Stimulated activated naive CD4-positive, alpha-beta T cell treated with Interleukin-2 at 50 U/mL for 16 hours (primary cell): Measurements from ENCODE around the gene OR8B8.
"Not testable (repeated sequence)": the region's sequence is repeated elsewhere in the genome, so short reads cannot be mapped to it uniquely, and the experiment has no call there.

Source experiments
- DNase-seq: peaks from one replicate; lab custom pipeline; 2025; lab: John Stamatoyannopoulos, UW

OR8B8 gene, protein sequence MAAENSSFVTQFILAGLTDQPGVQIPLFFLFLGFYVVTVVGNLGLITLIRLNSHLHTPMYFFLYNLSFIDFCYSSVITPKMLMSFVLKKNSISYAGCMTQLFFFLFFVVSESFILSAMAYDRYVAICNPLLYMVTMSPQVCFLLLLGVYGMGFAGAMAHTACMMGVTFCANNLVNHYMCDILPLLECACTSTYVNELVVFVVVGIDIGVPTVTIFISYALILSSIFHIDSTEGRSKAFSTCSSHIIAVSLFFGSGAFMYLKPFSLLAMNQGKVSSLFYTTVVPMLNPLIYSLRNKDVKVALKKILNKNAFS

DNA sequence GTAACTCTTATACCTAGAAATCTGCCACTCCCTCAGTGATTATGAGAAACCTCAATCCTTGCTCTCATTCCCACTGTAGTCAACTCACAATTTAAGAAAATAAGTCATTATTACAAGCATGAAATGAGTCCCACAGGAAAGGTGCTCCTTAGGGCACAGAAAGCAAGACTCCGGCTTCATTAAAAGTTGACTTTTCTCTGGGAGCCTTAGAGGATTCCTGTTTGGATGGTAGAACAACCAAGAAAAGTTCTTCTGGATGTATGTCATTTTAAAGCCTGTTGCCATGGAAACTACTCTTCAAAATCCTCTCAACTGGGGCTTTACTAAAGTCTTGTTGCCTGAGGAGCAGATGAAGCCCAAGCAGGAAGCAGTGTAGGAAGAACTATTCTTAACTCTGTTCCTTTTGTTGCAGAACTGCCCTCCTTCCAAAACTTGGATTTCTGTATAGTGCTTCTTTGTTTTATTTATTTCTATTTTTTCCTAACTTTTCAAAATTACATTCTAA lies at the start of gene OR8B8:
OR8B8 (minus strand) TSS at position 51 of the 505 bp plus-strand sequence. CDS start 4,611 bp downstream, outside the sequence.
- DNase-seq: no peak

DNA sequence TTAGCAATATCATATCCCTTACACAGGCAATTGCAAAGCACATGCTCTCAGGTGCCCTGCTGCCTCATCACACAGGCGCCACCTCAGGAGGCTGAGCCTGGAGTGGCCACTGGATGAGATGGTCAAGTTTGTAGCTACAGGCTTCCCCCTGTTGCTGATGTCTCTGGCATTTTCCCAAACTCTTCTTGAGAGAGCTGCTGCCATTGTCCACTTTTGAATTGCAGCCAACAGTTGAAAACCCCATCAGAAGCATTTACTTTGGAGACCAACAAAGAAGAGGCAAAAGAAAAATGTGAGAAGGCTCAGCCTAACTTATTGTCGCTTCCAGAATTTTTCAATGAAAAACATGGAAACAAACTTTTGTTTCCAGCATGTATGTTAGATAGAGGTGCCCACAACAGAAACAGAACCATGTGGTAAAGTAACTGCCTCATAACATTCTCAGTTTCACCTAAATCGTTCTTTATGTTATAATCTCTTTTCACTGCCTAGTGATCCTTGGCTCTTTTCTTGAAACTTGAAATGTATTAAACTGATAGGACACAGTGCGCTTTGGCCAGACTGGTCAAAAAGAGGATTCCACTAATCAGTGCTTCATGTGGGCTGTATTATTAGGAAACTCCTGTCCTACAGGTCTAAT lies 47.6 kb upstream of the OR8B8 start:
- no peak for DNase-seq

DNA sequence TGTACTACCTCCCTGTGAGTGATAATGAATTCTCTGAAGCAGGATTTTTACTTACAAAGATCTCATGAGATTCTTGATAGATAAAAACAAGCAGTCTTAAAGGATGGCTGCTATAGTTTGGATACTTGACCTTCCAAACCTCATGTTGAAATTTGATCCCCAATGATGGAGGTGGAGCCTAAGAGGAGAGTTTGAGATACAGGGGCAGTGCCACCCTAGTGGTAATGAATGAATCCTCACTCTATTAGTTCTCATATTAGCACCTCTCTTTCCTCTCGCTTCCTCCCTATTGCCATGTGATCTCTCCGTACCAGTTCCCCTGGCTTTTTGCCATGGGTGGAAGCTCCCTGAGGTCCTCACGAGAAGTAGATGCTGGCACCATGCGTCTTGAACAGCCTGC lies 37.9 kb upstream of the OR8B8 start:
- no peak for DNase-seq

DNA sequence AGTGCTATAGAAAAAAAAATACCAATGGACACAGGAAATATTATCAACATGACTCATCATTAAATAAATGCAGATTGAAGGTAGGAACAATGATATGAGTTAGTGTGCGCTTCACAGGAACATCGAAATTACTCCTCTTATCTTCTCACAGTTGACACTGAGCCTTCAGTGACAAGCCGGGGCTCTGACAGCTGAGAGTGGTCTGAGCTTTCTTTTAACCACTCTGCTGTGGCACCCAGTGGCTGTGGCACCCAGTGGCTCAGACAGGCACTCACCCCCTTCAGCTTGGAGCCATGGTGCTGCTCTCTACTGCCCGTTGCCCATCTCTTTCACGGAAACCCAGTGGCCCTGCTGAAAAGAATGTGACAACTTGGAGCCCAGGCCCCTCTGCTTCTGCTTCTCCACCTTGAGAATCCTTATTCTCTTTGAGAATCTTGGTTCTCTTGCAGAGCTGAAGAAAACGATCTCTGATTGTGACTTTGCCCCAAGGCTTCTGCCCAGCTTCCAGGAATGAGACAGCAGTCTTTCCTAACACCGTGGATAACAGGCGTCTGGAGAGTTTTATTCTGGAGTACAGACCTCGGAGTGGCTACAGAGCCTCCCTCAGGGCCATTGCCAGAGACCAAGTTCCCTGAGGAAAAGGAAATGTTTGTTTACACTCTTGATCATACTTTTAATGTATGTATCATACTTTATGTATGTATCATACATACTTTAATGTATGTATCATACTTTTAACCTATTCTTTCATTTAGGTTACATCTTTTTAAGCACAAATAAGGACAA lies 37.1 kb upstream of the OR8B8 start:
- DNase-seq: no peak

DNA sequence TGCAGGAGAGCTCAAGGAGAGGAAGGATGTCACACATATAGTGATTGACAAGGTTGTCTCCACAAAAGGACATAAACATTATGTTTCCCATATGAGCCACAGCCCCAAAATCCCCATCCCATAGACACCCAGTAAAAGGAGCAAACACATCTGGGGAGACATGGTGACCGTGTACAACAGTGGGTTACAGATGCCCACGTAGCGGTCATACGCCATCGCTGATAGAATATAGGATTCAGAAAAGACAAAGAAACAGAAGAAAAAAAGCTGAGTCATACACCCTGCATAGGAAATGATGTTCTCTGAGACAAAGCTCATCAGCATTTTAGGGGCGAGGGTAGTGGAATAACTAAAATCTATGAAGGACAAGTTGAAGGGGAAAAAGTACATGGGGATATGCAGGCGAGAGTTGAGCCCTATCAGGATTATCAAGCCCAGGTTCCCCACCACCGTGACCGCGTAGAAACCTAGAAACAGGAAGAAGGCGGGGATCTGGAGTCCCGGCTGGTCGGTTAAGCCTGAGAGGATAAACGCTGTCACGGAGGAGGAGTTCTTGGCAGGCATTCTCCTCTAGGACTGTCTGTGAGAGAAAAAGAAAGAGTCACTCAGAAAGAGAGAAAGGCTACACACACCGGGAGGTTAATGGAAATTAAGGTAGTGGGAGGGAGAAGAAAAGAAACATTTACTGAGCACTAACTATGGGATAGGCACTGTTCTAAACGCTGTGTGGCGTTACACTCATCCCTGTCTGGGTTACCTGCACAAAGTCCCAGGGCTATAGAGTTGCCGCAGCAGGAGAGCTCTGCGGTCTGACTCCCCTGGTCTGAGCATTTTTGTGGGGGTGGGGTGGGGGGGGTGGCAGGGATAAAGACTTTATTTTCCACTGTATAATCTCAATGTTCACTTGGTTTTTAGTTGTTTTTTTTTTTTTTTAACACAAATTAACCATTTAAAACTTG lies 36.1 kb upstream of the OR8B8 start:
- DNase-seq: no peak

DNA sequence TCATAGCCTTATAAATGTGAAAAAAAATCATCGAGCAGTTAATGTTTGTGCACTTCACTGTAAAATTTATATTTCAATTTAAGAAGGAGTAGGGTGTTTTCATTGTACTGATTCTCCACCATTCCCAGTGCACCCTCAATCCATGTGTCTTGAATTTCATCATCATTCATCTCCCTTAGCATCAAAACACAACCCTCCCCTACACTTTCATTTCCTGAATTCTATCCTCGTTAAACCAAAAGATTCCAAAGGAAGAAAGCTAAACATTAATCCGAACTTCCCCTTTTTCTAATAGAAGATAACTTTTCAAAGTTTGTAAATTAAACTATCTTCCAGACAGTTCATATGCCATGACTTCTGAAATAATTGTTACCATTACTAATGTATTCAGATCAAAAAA lies 34.1 kb upstream of the OR8B8 start:
- DNase-seq: no peak

DNA sequence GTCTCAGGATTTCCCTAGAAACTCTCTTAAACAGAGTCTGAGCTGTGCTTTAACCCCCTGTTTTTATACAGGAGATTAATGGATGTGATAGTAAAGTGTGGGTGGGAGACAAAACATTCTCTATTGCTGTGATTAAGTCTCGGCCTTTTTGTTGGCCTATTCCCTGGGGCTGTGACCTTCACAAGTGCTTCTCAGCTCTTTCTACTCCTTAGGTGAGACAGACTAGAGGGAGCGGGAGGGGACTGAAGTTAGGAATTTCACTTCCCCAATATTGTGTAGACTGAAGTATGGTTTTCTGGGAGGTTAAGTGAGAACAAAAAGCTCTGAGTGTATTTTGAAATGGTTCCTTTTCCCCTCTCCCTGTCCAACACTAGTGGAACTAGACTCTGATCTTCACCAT lies 29.8 kb upstream of the OR8B8 start:
- DNase-seq: no peak

DNA sequence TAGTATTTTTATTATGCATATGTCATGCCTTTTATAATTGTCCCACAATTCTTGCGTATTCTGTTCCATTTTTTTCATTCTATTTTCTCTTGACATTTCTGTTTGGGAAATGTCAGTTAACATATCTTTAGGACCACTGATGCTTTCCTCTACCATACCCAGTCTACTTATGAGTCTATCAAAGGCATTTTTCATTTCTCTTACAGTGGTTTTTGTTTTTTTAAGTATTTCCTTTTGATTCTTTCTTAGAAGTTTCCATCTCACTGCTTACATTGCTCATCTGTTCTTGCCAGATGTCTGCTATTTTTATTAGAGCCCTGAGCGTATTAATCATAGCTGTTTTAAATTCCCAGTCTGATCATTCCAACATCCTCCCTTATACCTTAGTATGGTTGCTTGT lies 29.3 kb upstream of the OR8B8 start:
- no peak for DNase-seq

DNA sequence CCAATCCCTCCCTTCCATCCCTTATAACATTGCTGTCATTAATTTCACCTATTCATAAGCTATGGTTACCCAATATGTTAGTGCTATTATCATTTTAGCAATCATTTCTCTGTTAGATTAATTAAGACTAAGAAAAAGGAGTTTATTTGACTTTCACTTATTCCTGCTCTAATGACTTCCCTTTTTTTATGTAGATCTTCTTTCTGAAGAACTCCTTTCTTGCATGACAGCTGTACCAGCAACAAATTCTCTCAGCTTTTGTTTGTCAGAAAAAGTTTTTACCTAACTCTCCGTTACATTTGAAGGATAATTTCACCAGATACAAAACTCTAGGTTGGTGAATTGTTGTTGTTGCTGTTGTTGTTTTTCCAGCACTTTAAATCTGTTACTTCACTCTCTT lies 28.6 kb upstream of the OR8B8 start:
- no peak for DNase-seq

DNA sequence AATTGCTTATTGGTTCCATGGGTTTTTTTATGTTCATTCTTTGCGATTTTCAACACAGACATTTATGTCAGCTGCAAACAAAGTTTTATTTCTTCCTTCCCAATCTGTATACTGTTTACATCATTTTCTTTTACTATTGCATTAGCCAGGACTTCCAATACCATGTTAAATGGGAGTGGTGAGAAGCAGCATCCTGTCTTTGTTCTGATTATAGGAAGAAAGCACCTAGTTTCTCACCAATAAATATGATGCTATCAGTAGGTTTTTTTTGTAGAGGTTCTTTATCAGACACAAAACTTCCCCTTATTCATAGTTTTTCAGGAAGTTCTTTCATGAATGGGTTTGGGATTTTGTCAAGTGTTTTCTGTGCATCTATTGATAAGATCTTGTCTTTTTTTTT lies 28.0 kb upstream of the OR8B8 start:
- DNase-seq: no peak

DNA sequence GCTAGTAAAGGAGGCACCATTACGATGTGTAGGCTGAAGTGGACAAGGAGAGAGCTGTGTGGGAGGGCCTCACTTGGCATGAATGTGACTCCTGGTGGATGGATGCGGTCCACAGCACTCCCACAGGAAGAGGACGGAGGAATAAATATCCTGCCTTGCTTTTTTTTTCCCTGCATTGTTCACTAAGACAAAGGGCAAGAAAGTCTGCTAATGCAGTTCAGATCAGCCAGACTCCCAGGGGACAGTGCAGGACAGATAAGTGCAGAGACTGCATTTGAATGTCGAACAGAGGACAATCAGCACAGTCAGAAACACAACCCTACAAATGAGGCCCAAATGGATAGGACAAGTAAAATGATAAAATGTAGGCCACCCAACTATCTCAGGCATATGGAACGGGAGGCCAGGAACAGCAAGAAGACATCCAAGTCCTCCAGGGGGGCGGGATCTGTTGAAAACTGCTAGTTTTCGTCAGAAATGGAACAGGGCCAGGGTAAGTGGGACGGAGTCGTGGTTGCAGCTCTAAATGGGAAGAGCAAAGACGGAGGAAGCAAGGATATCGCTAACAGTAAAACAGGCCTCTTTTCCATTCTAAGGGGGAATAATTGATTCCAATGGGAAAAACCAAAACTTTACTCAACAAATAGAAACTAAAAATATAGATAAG lies 25.2 kb upstream of the OR8B8 start:
- no peak for DNase-seq

DNA sequence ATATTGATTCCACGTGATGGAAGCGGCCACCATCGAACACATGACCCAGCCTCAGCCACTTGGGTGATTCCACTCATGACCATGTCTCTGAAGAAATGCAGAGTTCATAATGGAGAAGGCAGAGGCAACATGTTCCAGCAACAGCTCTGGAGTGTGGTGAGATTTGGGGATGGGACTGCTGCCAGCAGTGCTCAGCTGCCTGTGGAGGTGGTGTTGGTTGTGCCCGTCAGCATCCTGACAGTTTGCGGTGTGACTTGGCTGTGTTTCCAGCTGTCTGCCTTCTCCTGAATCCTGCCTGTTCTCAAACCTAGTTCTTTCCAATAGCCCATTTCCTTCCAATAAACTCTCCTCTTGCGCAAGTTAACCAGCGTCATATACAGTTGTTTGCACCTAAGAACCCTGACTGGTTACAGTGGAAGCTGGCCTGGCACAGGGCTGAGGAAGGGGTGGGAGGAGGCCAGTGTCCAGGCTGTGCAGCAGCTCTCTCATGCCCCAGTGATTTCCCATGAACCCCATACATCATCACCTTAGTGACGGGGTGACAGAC lies 22.0 kb upstream of the OR8B8 start:
- no peak for DNase-seq

DNA sequence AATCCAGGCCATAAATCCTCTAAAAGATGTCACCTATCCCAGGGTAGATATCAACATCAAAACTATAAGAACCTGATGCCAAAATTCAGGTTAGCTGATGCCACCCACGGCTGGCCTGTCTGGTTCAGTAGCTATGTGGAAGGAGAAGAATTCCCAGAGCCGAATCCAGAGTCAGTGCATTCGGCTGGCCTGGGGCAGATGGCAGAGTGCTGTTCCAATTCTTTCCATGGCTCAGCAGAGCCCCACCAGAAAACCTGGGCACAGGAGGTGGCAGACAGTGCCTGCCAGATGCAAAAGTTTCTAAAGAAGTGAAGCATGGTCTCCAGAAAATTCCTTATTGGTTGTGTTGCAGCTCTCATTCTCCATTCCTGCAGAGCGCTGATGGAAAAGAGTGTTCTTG lies 19.9 kb upstream of the OR8B8 start:
- no peak for DNase-seq

DNA sequence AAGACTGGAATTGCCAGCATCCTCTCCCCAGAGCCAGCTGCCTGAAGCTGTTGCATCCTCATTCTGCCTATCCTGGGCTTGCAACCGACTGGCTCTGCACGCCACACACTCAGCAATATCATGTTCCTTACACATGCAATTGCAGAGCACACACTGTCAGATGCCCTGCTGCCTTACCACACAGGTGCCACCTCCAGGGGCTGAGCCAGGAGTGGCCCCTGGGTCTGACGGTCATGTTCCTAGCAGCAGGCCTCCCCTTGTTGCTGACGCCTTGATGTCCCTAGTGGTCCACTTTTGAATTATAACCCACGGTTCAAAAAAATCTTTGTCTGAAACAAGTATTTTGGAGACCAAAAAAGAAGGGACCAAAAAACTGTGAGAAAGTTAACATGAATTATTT lies 18.5 kb upstream of the OR8B8 start:
- DNase-seq: no peak

DNA sequence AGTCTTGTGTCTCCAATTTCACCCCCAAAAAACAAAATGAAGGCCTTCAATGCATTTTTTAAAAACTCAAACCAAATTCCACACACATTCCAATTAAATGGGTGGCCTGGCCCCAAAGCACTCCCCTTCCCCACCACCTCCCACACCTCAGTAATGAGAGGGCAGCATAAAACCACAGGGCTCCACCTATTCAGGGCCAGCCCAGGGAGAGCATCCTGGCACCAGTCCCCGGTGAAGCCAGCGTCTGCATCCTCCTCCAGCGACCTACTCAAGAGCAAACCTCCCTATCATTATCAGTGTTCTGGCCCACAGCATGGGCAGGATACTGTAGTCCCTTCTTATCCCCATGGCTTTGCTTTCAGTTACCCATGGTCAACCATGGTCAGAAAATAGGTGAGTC lies 17.8 kb upstream of the OR8B8 start:
- no peak for DNase-seq

DNA sequence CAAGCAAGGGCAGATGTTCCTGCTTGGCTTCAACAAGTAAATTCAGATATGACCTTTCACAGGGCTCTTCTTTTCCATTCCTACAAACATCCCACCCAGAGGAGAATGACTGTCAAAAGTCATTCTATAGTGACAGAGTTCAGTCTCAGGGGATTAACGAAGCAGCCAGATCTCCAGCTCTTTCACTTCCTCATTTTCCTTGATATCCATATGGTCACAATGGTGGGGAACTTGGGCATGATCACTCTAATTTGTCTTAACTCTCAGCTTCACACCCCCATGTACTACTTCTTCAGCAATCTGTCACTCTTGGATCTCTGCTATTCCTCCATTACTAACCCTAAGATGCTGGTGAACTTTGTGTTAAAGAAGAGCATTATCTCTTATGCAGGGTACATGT lies 15.0 kb upstream of the OR8B8 start:
- DNase-seq: no peak

DNA sequence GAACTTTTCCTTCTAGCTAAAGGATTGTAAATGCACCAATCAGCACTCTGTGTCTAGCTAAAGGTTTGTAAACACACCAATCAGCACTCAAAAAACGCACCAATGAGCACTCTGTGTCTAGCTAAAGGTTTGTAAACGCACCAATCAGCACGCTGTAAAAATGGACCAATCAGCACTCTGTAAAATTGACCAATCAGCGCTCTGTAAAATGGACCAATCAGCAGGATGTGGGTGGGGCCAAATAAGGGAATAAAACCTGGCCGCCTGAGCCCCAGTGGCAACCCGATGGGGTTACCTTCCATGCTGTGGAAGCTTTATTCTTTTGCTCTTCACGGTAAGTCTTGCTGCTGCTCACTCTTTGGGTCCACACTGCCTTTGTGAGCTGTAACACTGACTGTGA lies 13.9 kb upstream of the OR8B8 start:
- DNase-seq: not testable (repeated sequence)

DNA sequence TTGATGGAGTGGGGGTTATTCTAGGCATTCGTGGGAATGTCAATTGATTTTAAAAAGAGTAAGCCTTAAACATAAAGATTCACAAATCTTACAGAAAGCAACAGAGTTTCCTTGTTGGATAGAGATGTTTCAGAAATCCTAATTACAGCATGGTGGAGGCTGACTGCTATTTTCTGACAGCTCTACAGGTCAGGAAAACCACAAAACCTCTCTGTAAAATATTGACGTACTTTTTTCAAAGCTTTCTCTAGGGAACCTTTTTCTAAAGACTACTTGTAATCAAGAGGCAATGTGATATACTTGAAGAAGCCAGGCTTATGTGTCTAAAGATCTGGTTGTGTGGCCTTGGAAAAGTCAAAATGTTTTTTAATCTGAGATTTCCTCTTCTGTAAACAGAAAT lies 9.1 kb upstream of the OR8B8 start:
- DNase-seq: no peak

DNA sequence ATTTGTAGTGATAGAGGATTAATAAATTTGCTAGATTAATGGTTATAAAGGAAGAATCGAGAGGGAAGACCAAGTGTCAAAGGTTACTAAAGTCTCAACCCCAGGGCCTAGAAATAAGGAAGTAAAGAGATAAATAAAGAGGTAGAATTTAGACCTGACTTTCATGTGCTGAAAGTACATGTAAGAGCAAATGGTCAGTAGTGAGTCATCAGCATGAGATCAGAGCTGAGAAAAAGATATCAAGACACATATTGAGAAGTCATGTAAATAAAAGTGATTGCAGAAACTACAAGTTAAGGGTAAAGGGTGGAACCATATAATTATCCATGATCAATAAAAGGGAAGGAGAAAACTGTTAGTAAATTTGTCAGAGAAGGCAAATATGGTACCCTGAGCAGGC lies 1.4 kb upstream of the OR8B8 start:
- no peak for DNase-seq

DNA sequence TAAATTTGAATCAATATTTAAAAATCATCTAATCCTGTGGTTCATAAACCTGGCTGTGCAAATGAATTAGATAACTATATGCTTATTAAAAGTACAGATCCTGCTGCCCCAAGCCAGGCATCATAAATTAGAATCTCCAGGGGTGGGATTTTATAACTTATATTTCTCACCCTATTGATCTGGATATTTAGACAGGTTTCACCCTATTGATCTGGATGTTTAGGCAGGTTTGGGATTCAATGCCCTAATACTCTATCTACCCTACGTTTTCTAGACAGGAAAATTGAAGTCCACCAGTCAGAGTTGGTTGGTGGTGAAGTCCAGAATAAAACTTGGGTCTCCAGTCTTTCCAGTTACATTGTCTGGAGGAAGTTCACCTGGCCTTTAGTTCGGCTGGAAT lies 2.6 kb downstream of the OR8B8 start:
- no peak for DNase-seq

DNA sequence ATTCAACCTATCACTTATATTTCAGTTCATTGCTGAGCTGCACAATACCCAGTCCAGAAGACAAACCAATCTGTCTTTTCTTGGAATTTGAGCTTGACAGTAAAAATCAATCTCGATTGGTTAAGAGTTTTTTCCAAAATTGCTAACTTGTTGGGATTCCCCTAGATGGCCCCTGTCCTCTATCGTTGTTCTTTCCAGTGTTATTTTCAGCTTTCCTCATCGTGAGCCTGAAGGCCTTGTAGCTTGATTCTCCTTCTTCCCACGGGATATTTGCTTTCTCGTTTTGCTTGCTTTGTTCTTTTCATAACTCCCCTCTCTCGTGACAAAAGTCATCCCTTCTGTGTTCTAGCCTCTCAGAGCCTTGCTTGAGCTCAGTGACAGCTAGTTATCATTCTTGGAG lies 3.1 kb downstream of the OR8B8 start:
- no peak for DNase-seq
